Uterus (tissue), 4 donors: ENCODE data around the gene PCLAF. TPM values are rescaled to one million over a fixed set of nuclear protein-coding genes. Genes with fewer than 3 reads are reported as not detected.
"Not testable (repeated sequence)": the region's sequence is repeated elsewhere in the genome, so short reads cannot be mapped to it uniquely, and the experiment has no call there.

ENCODE experiments used
- DNase-seq, 2 donors: peaks; one replicate each; pipeline ENCODE4 v3.0.0-alpha.2; 2019 to 2020
- H3K27ac ChIP-seq, 2 donors: fragments of 200-600 bp; sonication (generic); 1 replicate in 1 of 2; 2 replicates in 1 of 2; pipeline ENCODE4 v1.5.1; 2016 to 2018
- H3K27me3 ChIP-seq, 2 donors: fragments of 200-600 bp; sonication (generic); one replicate each; pipeline ENCODE4 v1.5.1; 2018 to 2019; ENCODE audit warnings: control low read depth in 1 of 2
- H3K36me3 ChIP-seq, 2 donors: fragments of 200-600 bp; sonication (generic); one replicate each; pipeline ENCODE4 v1.5.1; 2019; ENCODE audit warnings: control low read depth in 1 of 2
- H3K4me1 ChIP-seq, 2 donors: fragments of 200-600 bp; sonication (generic); one replicate each; pipeline ENCODE4 v1.5.1; 2018 to 2019; ENCODE audit warnings: control low read depth in 1 of 2
- H3K4me3 ChIP-seq, 2 donors: fragments of 200-600 bp; sonication (generic); 1 replicate in 1 of 2; 2 replicates in 1 of 2; pipeline ENCODE4 v1.5.1; 2018 to 2019; ENCODE audit warnings: mild to moderate bottlenecking in 1 of 2
- H3K9me3 ChIP-seq, 2 donors: fragments of 200-600 bp; sonication (generic); one replicate each; pipeline ENCODE4 v1.5.1; 2019; ENCODE audit warnings: control low read depth in 1 of 2
- POLR2A ChIP-seq, 2 donors: fragments of 450-650 bp; IDR thresholded peaks; one replicate each; pipeline ENCODE4 v1.6.1; 2016; ENCODE audit warnings: antibody characterized with exemption in 2 of 2, mild to moderate bottlenecking in 1 of 2, moderate library complexity in 1 of 2
- intact Hi-C: fragments of 100-400 bp; cut with DNase I; formaldehyde crosslinking; loops from one replicate; pipeline ENCODE4 v1.15.1; 2023; ENCODE audit warnings: low total_unique reads
- total RNA-seq, 4 donors: library from RNA; depleted of rRNA in 3 of 4; stranded (reverse); fragments of >200 nt in 3 of 4; gene quantifications; one replicate each; pipeline versions ENCODE4 v1.1.0 to v1.2.4, GENCODE V29; 2014 to 2023
- TF ChIP-seq, protein P1 (sequence below), 4 experiments: fragments of 200-600 bp in 2 of 4; fragments of 450-650 bp in 2 of 4; sonication (generic) in 2 of 4; IDR thresholded peaks; one replicate each; pipeline ENCODE4 v1.5.1; 2016 to 2019; ENCODE audit warnings: antibody characterized with exemption in 4 of 4, mild to moderate bottlenecking in 2 of 4, moderate library complexity in 1 of 4
- donor health status: DM: yes; HTN: yes; CAD: no.

Gene PCLAF
- total RNA-seq, 4 donors from 2014 or later = 22.7 TPM; not detected in 3

DNA sequence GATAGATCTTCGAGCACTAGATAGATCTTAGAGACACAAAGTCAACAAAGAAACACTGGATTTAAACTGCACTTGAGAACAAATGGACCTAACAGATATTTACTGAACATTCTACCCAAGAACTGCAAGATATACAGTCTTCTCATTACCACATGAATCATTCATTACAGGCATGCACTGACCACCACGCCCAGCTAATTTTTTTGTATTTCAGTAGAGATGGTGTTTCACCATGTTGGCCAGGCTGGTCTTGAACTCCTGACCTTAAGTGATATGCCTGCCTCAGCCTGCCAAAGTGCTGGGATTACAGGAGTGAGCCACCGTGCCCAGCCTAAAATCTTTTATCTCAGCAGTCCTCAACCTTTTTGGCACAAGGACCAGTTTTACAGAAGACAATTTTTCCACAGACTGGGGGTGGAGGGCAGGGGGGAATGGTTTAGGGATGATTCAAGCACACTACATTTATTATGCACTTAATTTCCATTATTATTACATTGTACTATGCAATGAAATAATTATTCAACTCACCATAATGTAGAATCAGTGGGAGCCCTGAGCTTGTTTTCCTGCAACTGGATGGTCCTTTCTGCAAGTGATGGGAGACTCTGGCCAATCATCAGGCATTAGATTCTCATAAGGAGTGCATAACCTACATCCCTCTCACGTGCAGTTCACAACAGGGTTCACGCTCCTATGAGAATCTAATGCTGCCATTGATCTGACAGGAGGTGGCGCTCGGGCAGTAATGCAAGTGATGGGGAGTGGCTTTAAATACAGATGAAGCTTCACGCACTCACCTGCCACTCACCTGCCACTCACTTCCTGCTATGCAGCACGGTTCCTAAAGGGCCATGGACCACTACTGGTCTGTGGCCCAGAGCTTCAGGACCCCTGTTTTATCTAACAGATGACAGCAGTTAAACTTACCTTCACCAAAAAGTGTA is 47.0 kb downstream of the PCLAF start:
- DNase-seq = no peak
- intact Hi-C loops = no loop called here

GRCh38 chr15:64333516-64333915 is 47.7 kb downstream of the PCLAF start:
- Histone ChIP-seq H3K4me3 (no peak overlapping the region), H3K9me3 (no peaks in the 10 kb centered on the region), H3K27ac (no peak overlapping the region), H3K36me3 (no peaks in the 10 kb centered on the region), H3K4me1 (no peaks in the 10 kb centered on the region), H3K27me3 (no peaks in the 10 kb centered on the region)
- DNase-seq = no peak
- intact Hi-C loops = no loop called here
- TF ChIP-seq, protein P1, sequence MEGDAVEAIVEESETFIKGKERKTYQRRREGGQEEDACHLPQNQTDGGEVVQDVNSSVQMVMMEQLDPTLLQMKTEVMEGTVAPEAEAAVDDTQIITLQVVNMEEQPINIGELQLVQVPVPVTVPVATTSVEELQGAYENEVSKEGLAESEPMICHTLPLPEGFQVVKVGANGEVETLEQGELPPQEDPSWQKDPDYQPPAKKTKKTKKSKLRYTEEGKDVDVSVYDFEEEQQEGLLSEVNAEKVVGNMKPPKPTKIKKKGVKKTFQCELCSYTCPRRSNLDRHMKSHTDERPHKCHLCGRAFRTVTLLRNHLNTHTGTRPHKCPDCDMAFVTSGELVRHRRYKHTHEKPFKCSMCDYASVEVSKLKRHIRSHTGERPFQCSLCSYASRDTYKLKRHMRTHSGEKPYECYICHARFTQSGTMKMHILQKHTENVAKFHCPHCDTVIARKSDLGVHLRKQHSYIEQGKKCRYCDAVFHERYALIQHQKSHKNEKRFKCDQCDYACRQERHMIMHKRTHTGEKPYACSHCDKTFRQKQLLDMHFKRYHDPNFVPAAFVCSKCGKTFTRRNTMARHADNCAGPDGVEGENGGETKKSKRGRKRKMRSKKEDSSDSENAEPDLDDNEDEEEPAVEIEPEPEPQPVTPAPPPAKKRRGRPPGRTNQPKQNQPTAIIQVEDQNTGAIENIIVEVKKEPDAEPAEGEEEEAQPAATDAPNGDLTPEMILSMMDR (IDR thresholded peaks at IDR 0.05) = no peak
- no peak for TF ChIP-seq POLR2A (IDR thresholded peaks at IDR 0.05)

More for the DNA sequence above, 47.0 kb downstream of the PCLAF start:
- Histone ChIP-seq H3K27me3 (no peaks in the 10 kb centered on the region), H3K4me3 (no peak overlapping the region), H3K36me3 (no peaks in the 10 kb centered on the region), H3K9me3 (no peaks in the 10 kb centered on the region), H3K27ac (no peak overlapping the region), H3K4me1 (no peaks in the 10 kb centered on the region)
- no peak for TF ChIP-seq POLR2A (IDR thresholded peaks at IDR 0.05)
- TF ChIP-seq, protein P1 (IDR thresholded peaks at IDR 0.05) = no peak

- intact Hi-C loops, DNase-seq, H3K9me3 ChIP-seq, H3K27me3 ChIP-seq, H3K36me3 ChIP-seq, H3K4me1 ChIP-seq, H3K4me3 ChIP-seq, H3K27ac ChIP-seq: not testable (repeated sequence)
Measured at GRCh38 chr15:64331668-64332067, 49.6 kb downstream of the PCLAF start.

GRCh38 chr15:64326975-64327374 is 54.3 kb downstream of the PCLAF start:
- intact Hi-C loops, H3K9me3 ChIP-seq: not testable (repeated sequence)

GRCh38 chr15:64326458-64326857 is 54.8 kb downstream of the PCLAF start:
- H3K4me1 ChIP-seq, intact Hi-C loops, DNase-seq, H3K27me3 ChIP-seq, H3K27ac ChIP-seq, H3K9me3 ChIP-seq, H3K36me3 ChIP-seq, H3K4me3 ChIP-seq: not testable (repeated sequence)

More at GRCh38 chr15:64326975-64327374, 54.3 kb downstream of the PCLAF start:
- H3K4me1 ChIP-seq, H3K27ac ChIP-seq, H3K27me3 ChIP-seq, DNase-seq, H3K4me3 ChIP-seq, H3K36me3 ChIP-seq: not testable (repeated sequence)

DNA sequence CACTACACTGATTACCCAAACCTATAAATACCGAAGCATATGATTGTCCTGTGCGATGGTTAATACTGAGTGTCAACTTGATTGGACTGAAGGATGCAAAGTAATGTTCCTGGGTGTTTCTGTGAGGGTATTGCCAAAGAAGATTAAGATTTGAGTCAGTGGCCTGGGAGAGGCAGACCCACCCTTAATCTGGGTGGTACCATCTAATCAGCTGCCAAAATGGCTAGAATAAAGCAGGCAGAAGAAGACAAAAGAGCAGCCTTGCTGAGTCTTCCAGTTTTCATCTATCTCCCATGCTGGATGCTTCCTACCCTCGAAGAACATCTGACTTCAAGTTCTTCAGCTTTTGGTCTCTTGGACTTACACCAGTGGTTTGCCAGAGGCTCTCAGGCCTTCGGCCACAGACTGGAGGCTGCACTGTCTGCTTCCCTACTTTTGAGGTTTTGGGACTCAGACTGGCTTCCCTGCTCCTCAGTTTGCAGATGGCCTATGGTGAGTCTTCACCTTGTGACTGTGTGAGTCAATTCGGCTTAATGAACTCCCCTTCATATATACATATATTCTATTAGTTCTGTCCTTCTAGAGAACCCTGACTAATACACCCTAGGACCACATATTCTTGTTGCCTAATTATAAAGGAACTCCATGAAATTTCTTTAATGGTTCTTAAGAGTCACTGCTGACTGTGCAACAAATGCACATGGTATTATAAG is 56.9 kb downstream of the PCLAF start:
- no peak for DNase-seq
- no peaks in the 10 kb centered on the region for H3K36me3 ChIP-seq
- no peak for TF ChIP-seq POLR2A (IDR thresholded peaks at IDR 0.05)
- TF ChIP-seq, protein P1 (IDR thresholded peaks at IDR 0.05) = no peak
- intact Hi-C loops = no loop called here
- no peaks in the 10 kb centered on the region for H3K4me1 ChIP-seq
- no peak overlapping the region for H3K4me3 ChIP-seq
- H3K27ac ChIP-seq = no peak overlapping the region
- H3K27me3 ChIP-seq = no peaks in the 10 kb centered on the region
- H3K9me3 ChIP-seq = no peaks in the 10 kb centered on the region
